H1 (cell line): Measurements from ENCODE around the gene ANKRD6. TPM values are rescaled to one million over a fixed set of nuclear protein-coding genes. Genes with fewer than 3 reads are reported as not detected.

Experiments
- TEAD4 ChIP-seq: IDR thresholded peaks from 2 replicates; pipeline ENCODE4 v1.6.1; 2012; ENCODE audit warnings: low read depth, low read length, inconsistent platforms, mixed read lengths
- polyA plus RNA-seq, 7 experiments: library from polyadenylated mRNA; depleted of rRNA in 3 of 7; stranded (reverse) in 5 of 7; unstranded in 2 of 7; fragments of >200 nt in 5 of 7; fragments of 200-250 nt in 2 of 7; gene quantifications; 1 replicate in 5 of 7; 2 replicates in 1 of 7; 4 replicates in 1 of 7; pipeline versions ENCODE4 v1.2.1 to v1.2.3, GENCODE V29; 2011 to 2013; ENCODE audit warnings: missing spikeins in 2 of 7, mixed read lengths in 2 of 7
- total RNA-seq: library from RNA; stranded (reverse); fragmentation: NEBNext Ultra II Directional; extraction: Animal tissue kit (Norgen Biotek cat#: 25700); gene quantifications from 2 replicates; pipeline ENCODE4 v1.2.1, GENCODE V29; 2021
- TF ChIP-seq, protein P1 (sequence below), 3 experiments: IDR thresholded peaks; 1 replicate in 2 of 3; 2 replicates in 1 of 3; pipeline versions ENCODE4 v1.5.1 to v1.6.1; 2011; ENCODE audit warnings: low read length in 3 of 3, mild to moderate bottlenecking in 3 of 3, inconsistent platforms in 2 of 3, low read depth in 1 of 3, moderate library complexity in 1 of 3; ENCODE audit not compliant: insufficient read depth in 1 of 3; ENCODE audit errors: control extremely low read depth in 1 of 3
- TF ChIP-seq, protein P2 (sequence below): IDR thresholded peaks from 2 replicates; pipeline ENCODE4 v1.6.1; 2011; ENCODE audit warnings: low read depth, mild to moderate bottlenecking, low read length; ENCODE audit not compliant: insufficient read depth

ANKRD6 gene
- total and polyA plus RNA-seq, 2 of the 8 experiments (the other 6 are each of a cell fraction or from before 2014, with no cell fraction given), result 5.9 to 12.8 TPM

DNA sequence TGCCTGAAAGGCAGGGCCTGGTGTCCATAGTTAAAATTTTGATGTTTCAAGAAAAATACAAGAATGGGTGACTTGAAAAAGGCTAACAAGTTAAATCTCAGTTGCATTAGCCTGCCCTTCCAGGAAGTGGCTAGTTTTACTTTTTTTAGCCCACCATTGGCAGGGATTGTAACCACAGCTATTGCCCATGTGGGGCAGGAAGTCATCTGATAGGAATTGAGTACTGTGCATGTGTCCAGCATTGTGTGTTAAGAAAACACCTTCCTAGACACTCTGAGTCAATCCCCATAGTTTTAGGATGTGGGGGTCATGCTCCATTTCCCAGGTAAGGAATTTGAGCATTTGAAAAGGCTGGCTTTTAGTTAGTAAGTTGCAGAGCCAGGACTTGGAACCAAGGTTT, 178.7 kb downstream of the ANKRD6 start (continued):
- TF ChIP-seq, protein P1, sequence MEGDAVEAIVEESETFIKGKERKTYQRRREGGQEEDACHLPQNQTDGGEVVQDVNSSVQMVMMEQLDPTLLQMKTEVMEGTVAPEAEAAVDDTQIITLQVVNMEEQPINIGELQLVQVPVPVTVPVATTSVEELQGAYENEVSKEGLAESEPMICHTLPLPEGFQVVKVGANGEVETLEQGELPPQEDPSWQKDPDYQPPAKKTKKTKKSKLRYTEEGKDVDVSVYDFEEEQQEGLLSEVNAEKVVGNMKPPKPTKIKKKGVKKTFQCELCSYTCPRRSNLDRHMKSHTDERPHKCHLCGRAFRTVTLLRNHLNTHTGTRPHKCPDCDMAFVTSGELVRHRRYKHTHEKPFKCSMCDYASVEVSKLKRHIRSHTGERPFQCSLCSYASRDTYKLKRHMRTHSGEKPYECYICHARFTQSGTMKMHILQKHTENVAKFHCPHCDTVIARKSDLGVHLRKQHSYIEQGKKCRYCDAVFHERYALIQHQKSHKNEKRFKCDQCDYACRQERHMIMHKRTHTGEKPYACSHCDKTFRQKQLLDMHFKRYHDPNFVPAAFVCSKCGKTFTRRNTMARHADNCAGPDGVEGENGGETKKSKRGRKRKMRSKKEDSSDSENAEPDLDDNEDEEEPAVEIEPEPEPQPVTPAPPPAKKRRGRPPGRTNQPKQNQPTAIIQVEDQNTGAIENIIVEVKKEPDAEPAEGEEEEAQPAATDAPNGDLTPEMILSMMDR (IDR thresholded peaks at IDR 0.05; ENCODE audit: control extremely low read depth in 1 of 3, insufficient read depth in 1 of 3, low read depth in 1 of 3, low read length in 3 of 3), result no peak
- TF ChIP-seq, protein P2, sequence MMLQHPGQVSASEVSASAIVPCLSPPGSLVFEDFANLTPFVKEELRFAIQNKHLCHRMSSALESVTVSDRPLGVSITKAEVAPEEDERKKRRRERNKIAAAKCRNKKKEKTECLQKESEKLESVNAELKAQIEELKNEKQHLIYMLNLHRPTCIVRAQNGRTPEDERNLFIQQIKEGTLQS, result no peak
- no peak for TF ChIP-seq TEAD4
